Mesothelial cell of epicardium (in vitro differentiated cells): ENCODE measurements around the gene SDF4. TPM values are rescaled to one million over a fixed set of nuclear protein-coding genes. Genes with fewer than 3 reads are reported as not detected.

Experiments used
- DNase-seq, 2 experiments: peaks; one replicate each; pipeline ENCODE4 v3.0.0; 2021; ENCODE audit warnings: low spot score in 2 of 2; ENCODE audit not compliant: unreplicated experiment in 2 of 2
- H3K27ac Mint-ChIP-seq: 2 replicates; pipeline ENCODE4 v1.8.0; 2021; ENCODE audit warnings: mixed read lengths
- H3K27me3 Mint-ChIP-seq: 2 replicates; pipeline ENCODE4 v1.8.0; 2021; ENCODE audit warnings: low read depth, mixed read lengths
- H3K36me3 Mint-ChIP-seq: 2 replicates; pipeline ENCODE4 v1.8.0; 2021; ENCODE audit warnings: mixed read lengths
- H3K4me1 Mint-ChIP-seq: 2 replicates; pipeline ENCODE4 v1.8.0; 2021; ENCODE audit warnings: mixed read lengths
- H3K4me3 Mint-ChIP-seq: 2 replicates; pipeline ENCODE4 v1.8.0; 2021; ENCODE audit warnings: mild to moderate bottlenecking, moderate library complexity, mixed read lengths
- H3K9me3 Mint-ChIP-seq: 2 replicates; pipeline ENCODE4 v1.8.0; 2021; ENCODE audit warnings: mixed read lengths
- CTCF ChIP-seq: fragments of 200-600 bp; sonication (generic); IDR thresholded peaks from one replicate; pipeline ENCODE4 v1.5.0; 2021; ENCODE audit warnings: antibody characterized with exemption; ENCODE audit not compliant: unreplicated experiment
- total RNA-seq: library from RNA; stranded (reverse); gene quantifications from 3 replicates; pipeline ENCODE4 v1.2.1, GENCODE V29; 2021

The SDF4 gene
- total RNA-seq, 1 donor from 2014 or later, result 108 TPM

- no peak for TF ChIP-seq CTCF
- H3K27ac Mint-ChIP-seq, result no peak overlapping the region
- peaks cover 27% of the 10 kb centered on the region for H3K36me3 Mint-ChIP-seq
- H3K4me1 Mint-ChIP-seq, result no peaks in the 10 kb centered on the region
- no peak for DNase-seq
- H3K4me3 Mint-ChIP-seq, result no peak overlapping the region
- no peaks in the 10 kb centered on the region for H3K9me3 Mint-ChIP-seq
- H3K27me3 Mint-ChIP-seq, result no peaks in the 10 kb centered on the region
Observed at GRCh38 chr1:1222575-1223225, 9.1 kb downstream of the SDF4 start.

- Mint-ChIP-seq H3K4me3 (no peak overlapping the region), H3K9me3 (no peaks in the 10 kb centered on the region), H3K36me3 (peaks cover 27% of the 10 kb centered on the region), H3K27me3 (no peaks in the 10 kb centered on the region), H3K4me1 (no peaks in the 10 kb centered on the region), H3K27ac (no peak overlapping the region)
- no peak for DNase-seq
- no peak for TF ChIP-seq CTCF
Observed at GRCh38 chr1:1221887-1222574, 9.8 kb downstream of the SDF4 start.

GRCh38 chr1:1220197-1220596 is 11.6 kb downstream of the SDF4 start:
- Mint-ChIP-seq H3K9me3 (no peaks in the 10 kb centered on the region), H3K36me3 (peaks cover 26% of the 10 kb centered on the region), H3K27me3 (no peaks in the 10 kb centered on the region), H3K4me1 (no peaks in the 10 kb centered on the region), H3K27ac (no peak overlapping the region), H3K4me3 (no peak overlapping the region)
- DNase-seq, result no peak
- TF ChIP-seq CTCF, result no peak

GRCh38 chr1:1219341-1219740 is 12.5 kb downstream of the SDF4 start:
- Mint-ChIP-seq H3K36me3 (peaks cover 24% of the 10 kb centered on the region), H3K9me3 (no peaks in the 10 kb centered on the region), H3K4me1 (no peaks in the 10 kb centered on the region), H3K27me3 (no peaks in the 10 kb centered on the region), H3K4me3 (no peak overlapping the region), H3K27ac (no peak overlapping the region)
- no peak for DNase-seq
- TF ChIP-seq CTCF, result no peak

- TF ChIP-seq CTCF, result no peak
- no peak for DNase-seq
- Mint-ChIP-seq H3K27me3 (no peaks in the 10 kb centered on the region), H3K36me3 (peaks cover 22% of the 10 kb centered on the region), H3K4me3 (no peak overlapping the region), H3K27ac (no peak overlapping the region), H3K4me1 (no peaks in the 10 kb centered on the region), H3K9me3 (no peaks in the 10 kb centered on the region)
Observed at GRCh38 chr1:1218524-1219200, 13.1 kb downstream of the SDF4 start.
